GM19240 (cell line): ENCODE results near the gene ZC3HAV1.
A peak's percentile ranks its signal among the peaks of the same experiment; 100 is the strongest.
"Not testable (repeated sequence)": the region's sequence is repeated elsewhere in the genome, so short reads cannot be mapped to it uniquely, and the experiment has no call there.

Source experiments
- DNase-seq: peaks from one replicate; pipeline ENCODE4 v3.0.0; 2011; ENCODE audit warnings: low spot score; ENCODE audit not compliant: insufficient read length

Gene ZC3HAV1

GRCh38 chr7:139087212-139087611 lies 22.3 kb downstream of the ZC3HAV1 start:
- DNase-seq: no peak

- no peak for DNase-seq
Measured at GRCh38 chr7:139086454-139086853, 23.1 kb downstream of the ZC3HAV1 start.

GRCh38 chr7:139084709-139085108 lies 24.8 kb downstream of the ZC3HAV1 start:
- DNase-seq: no peak

- no peak for DNase-seq
Measured at GRCh38 chr7:139081584-139081983, 27.9 kb downstream of the ZC3HAV1 start.

GRCh38 chr7:139080905-139081304 lies 28.6 kb downstream of the ZC3HAV1 start:
- DNase-seq: no peak

GRCh38 chr7:139079861-139080260 lies 29.7 kb downstream of the ZC3HAV1 start:
- no peak for DNase-seq

GRCh38 chr7:139078911-139079310 lies 30.6 kb downstream of the ZC3HAV1 start:
- DNase-seq: no peak

GRCh38 chr7:139078399-139078798 lies 31.1 kb downstream of the ZC3HAV1 start:
- DNase-seq: no peak

- not testable (repeated sequence) for DNase-seq
Measured at GRCh38 chr7:139077706-139078105, 31.8 kb downstream of the ZC3HAV1 start.

GRCh38 chr7:139075871-139076686 lies 33.4 kb downstream of the ZC3HAV1 start:
- no peak for DNase-seq

GRCh38 chr7:139075031-139075652 lies 34.4 kb downstream of the ZC3HAV1 start:
- DNase-seq: peak; percentile 43

- DNase-seq: no peak
Measured at GRCh38 chr7:139072796-139073195, 36.7 kb downstream of the ZC3HAV1 start.

GRCh38 chr7:139071680-139072079 lies 37.8 kb downstream of the ZC3HAV1 start:
- DNase-seq: no peak

GRCh38 chr7:139068544-139069399 lies 40.7 kb downstream of the ZC3HAV1 start:
- no peak for DNase-seq

GRCh38 chr7:139066315-139066714 lies 43.2 kb downstream of the ZC3HAV1 start:
- DNase-seq: no peak

GRCh38 chr7:139065323-139065722 lies 44.2 kb downstream of the ZC3HAV1 start:
- DNase-seq: no peak

- no peak for DNase-seq
Measured at GRCh38 chr7:139061416-139061815, 48.1 kb downstream of the ZC3HAV1 start.

- no peak for DNase-seq
Measured at GRCh38 chr7:139060695-139061237, 48.8 kb downstream of the ZC3HAV1 start.

- no peak for DNase-seq
Measured at GRCh38 chr7:139059905-139060304, 49.6 kb downstream of the ZC3HAV1 start.

GRCh38 chr7:139058943-139059342 lies 50.6 kb downstream of the ZC3HAV1 start:
- DNase-seq: no peak

- DNase-seq: no peak
Measured at GRCh38 chr7:139055674-139056073, 53.8 kb downstream of the ZC3HAV1 start.

GRCh38 chr7:139054656-139055055 lies 54.9 kb downstream of the ZC3HAV1 start:
- DNase-seq: not testable (repeated sequence)
